NCI-H460 (cell line): Measurements from ENCODE around the gene KCNJ15. TPM values are rescaled to one million over a fixed set of nuclear protein-coding genes. Genes with fewer than 3 reads are reported as not detected.
"Not testable (repeated sequence)": the region's sequence is repeated elsewhere in the genome, so short reads cannot be mapped to it uniquely, and the experiment has no call there.

ENCODE experiments used
- DNase-seq: peaks from one replicate; pipeline ENCODE4 v3.0.0-alpha.2; 2016; ENCODE audit warnings: low read depth; ENCODE audit errors: extremely low read depth
- total RNA-seq: library from RNA; depleted of rRNA; stranded (reverse); fragments of >200 nt; shearing (Covaris generic); gene quantifications from 2 replicates; pipeline ENCODE4 v1.2.3, GENCODE V29; 2014

The KCNJ15 gene
- total RNA-seq, 1 experiment from 2014 or later: not detected

DNA sequence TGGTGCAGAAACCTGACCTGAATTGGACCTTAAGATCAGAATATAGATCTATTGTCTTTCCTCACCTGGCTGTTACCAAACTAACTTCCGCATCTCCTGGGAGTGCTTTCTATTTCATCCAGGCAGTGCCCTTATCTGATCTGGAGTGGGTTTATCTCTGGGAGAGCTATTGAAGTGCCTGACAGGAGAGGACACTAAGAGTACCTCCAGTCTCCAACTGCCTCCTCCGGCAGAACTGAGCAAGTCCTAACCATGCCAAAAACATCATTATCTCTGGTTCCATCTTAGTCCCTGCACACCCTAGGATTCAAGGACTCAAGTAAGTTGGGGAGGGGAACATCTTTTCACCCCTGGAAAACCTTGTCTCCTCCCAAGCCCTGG lies 12.4 kb upstream of the KCNJ15 start:
- no peak for DNase-seq

DNA sequence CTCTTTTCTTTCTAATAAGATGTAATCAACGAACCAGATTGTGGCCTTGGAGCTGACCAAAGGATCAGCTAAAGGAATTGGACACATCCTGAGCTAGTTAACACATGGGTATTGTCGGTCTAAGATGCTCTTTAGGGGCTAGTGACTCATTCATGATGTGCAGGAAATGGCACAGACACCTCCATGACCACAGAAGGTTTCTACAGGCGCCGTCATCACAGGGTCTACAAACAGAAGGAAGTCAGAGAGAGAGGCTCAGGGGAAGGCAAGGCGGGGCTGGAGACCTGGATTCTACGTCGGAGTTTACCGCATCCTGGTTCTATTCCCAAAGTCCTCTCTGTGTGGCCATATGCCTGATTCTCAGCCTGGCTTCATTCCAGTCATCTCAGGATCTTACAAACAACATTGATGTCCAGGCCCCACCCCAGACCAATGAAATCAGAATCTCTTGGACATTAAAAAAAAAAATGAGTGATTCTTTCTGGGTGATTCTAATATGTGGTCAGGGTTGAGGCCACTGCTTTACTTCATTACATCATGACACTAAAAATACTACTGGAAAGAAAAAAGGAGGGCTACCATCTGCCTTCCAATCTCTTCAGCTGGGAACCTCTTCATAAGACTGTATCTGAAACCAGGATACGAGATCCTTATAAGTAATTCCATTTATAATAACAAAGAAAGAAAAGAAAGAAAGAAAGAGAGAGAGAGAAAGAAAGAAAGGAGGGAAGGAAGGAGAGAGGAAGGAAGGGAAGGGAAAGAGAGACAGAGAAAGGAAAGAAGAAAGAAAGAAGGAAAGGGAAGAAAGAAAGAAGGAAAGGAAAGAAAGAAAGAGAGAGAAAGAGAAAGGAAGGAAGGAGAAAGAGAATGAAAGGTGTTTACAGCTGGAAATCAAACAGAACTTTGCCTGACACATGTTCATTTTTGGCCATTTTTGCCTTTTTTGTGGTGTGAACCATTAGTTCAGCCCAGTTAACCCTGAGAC lies 11.6 kb upstream of the KCNJ15 start:
- DNase-seq: no peak

DNA sequence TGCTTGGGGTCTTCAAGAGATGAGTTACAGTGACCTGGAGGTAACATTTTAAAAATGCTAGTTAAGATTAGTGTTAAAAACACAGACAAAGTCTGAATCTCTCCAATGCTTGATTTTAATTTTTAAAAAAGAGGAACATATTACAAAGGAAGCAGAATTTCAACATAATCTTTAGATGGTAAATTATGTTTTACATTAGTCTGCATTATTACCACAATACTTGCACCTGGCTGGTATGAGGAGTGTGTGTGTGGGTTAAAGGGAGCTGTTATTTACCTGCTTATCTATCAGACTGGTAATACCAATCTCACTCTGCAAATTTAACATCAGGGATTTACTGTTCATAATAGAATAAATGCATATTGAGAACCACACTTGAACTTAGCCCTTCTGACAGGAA lies 10.3 kb upstream of the KCNJ15 start:
- DNase-seq: no peak

DNA sequence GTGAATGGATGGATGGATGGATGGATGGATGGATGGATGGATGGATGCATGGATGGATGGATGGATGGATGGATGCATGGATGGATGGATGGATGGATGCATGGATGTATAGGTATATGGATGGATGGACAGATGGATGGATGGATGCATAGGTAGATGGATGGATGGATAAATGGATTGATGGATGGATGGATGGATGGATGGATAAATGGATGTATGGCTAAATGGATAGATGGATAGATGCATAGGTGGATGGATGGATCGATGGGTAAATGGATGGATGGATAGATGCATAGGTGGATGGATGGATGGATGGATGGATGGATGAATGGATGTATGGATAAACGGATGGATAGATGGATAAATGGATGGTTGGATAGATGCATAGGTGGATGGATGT lies 9.7 kb upstream of the KCNJ15 start:
- not testable (repeated sequence) for DNase-seq

DNA sequence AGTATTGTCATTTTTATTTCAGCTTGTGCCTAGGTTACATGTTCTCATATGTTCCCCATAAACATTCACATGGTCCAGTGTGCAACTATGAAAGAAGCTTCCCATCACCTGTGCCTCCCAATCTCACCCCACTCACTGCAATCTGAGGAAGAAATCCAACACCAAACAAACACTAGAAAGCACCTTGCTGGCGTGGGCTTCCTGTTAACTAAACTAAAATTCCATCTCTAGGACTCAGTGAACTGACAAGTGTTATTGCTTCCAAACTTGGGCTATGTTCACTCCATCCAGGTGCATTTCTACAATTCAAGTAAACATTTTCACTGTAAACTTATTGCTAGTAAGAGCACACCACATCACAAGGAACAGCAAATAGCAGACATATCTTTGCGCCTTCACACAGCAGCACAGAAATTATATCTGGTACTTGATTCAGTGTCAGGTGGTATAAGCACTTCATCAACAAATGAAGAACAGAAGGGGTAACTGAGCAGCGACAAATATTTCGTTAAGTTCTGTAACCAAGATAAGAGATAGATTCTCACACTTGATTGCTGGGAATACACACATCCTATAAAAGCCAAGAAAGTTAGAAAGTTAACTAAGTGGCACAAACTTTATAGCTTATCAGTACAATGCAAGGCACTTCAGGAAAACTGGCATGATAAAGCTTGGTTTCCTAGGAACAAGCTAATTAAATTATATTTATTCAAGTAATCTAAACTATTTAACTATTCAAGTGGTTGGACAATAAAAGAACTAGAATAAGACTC lies 8.9 kb upstream of the KCNJ15 start:
- DNase-seq: no peak

DNA sequence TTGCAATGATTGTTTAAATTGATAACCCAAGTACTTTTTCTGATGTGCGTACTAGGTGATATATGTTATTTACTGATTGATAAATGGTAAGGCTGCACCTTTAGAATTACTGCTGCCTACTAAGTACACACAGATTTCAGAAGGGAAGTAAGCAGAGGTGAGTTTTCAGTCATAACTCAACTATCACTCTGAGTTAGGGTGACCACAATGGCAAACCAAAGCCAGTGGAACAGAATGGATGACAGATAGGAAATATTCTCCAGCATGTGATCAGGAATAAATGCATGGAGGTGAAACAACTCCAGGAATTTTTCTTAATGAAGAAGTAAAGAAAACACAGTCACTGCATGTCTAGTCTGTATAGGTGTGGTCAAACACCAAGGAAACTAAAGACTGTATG lies 7.5 kb upstream of the KCNJ15 start:
- no peak for DNase-seq

DNA sequence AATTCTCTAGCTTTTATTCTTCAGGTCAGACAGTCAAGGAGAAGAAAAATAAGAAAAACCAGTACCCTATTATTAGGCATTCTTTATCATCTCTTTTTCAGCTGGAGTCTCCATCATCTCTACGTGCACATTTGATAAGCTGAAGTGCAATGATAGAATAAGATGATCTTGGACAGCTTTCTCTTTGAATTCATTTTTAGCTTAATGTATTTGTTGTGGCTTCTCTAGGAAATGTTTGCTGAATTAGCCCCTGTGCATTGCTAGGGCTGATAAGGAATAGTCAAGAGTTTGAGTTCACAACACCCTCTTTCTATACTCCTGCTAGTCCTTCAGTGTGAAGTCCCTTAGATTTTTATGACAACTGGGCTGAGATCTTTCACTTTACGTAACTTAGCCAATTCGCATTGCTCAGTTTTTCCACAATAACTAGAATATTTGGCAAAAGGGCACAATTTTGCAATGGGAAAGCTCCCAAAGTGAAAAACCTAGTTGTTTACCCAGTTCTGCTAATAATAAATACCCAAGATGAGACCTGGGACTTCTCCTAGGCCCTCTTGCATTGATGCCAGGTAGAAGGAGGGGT lies 7.0 kb upstream of the KCNJ15 start:
- DNase-seq: no peak

DNA sequence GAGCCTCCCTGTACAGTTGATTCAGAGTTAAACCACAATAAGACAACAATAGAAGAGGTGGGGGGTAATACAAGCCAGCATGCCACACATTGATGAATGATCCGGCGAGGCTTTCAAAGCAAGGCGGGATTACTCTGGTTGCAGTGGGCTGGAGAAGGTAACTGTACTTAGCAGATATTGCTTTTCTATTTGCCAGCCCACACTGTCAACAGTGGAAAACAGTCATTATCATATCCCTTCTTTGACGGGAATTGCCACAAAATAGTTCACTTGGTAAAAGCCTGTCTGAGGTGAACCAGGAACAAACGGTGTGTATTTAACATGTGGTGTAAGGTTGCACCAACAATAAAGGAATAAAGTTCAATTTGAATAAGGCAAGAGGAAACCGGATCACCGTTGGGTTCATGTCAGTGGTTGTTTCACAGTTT lies 5.8 kb upstream of the KCNJ15 start:
- no peak for DNase-seq

DNA sequence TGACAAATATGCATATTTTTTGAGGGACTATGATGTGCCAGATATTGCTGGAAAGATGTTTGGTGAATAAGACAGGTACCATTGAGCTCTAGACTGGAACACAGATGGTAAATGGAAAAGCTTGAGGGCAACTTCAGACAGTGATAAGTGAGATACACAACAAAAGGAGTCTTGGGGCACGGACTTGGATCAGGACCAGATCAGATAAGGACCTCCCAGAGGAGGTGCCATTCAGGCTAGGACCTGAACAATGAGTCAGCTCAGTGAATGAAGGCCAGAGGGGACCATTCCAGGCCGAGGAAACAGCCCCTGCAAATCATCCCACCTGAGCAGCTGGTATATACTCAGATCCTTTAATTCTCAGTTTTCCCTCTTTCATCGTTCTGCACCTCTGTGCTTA lies 1.8 kb upstream of the KCNJ15 start:
- DNase-seq: no peak

DNA sequence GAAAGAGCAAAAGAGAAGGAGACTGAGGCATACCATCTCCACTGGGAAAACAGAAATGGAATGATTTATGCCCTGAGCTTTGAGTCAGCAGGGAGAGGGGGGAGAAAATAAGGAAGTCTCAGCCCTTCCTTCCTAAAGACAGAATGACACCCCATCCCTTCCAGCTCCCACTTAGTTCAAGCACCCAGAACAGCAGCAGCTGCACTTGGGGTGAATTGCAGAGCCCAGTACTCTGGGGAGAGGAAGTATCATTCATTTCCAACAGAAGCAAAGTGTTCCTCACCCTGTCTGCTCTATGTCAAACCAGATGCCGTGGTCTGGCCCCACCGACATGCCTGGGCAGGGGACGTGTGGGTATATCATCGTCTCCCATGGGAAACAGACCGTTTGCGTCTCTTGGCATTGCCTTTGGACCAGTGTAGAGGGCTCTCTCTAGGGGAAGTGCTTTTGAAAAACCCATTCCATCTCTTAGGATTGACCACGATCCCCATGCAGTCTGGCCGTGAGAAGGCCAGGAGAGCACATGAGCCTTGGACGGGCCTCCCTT lies 1.1 kb upstream of the KCNJ15 start:
- DNase-seq: no peak

DNA sequence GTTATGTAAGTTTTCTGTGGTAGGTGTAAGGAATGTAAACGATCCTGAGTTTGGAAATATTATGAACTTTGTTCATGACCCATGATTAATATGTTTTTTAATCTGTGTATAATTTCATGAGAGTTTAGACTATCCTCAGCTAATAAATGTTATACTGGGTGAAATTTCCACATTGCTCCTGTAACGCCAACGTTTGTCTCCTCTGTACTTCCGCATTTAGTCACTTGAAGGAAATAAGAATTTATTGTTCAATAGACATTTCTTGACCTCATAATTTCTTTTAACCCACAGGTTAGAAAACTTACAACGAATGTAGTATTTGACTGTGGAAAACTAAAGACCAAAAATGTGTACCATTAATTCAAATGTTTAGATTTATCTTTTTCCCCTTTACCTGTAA lies 876 bp downstream of the KCNJ15 start:
- DNase-seq: no peak

DNA sequence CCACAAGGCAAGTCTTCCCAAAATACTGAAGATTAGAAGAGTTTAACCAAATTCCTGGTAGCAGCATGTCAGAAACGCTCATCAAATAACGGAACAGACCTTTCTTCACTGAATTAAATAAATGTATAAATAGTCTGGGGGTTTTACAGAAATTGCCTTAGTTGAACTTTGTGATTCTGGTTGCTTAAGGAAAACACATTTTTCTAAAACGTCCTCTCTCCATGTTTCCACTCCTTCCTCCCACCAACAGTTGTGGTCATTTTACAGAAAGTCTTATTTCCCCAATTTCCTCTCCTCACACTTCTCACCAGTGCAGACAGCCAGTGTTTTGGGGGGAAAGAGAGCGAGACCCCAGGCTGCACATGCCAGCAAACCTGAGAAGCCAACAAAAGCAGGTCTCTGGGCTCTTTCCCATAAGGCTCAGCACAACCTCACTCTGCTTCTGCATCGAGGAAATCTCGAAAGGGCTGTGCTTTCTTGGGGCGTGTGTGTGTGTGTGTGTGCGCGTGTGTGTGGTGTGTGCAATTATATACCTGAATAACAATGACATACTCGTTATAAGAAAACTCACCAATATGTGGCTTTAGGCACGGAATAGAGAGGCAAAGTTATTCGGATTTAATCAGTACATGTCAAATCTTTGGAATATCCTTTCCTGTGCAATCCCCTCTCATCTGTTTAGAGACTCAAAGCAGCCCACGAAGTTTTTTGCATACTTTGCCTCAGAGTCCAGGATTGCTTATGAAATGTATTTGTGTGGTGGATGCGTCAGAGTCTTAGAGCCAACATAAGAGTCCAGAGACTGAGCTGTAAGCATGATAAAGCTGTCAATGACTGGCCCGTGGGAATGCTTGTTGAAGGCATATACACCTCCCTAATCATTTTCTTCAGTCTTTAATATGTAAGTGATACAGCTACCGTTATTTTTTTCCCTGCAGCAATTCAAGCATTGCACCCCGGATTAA lies 2.0 kb downstream of the KCNJ15 start:
- DNase-seq: no peak

DNA sequence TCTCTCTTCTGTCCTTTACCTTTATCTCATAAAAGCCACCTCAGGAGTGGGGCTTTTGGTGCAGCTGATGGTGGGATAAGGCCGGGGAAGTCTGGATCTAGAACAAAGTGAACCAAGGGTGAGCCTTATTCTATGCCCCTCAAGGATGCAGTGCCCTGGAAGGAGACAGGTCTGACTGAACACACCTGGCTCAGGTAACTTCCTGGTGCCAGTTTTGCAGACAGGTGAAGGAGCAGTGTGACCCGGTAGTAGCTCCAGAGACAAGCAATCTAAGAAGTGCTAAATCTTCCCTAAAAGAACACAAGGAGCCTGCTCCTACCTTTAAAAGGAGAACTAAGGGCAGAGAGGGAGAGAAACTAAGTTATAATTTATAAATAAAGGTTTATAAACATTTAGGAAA lies 2.9 kb downstream of the KCNJ15 start:
- DNase-seq: no peak

DNA sequence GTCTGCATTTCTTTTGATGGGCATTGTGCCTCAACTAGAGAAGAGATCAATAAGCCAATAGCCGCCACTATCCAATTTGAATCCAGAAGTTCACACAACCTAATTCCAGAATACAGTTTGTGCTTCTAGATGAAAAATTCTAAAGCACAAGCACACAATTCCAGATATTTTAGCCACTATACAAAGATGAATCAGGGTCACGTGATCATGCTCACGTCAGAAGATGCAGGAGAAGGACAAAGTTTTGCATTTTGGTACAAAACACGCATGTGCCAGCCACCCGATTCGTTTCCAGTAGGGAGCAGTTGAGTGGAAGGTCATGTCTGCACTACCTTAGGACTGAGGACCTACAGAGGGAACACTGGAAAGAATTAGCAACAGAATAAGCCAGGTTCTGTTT lies 3.6 kb downstream of the KCNJ15 start:
- no peak for DNase-seq

DNA sequence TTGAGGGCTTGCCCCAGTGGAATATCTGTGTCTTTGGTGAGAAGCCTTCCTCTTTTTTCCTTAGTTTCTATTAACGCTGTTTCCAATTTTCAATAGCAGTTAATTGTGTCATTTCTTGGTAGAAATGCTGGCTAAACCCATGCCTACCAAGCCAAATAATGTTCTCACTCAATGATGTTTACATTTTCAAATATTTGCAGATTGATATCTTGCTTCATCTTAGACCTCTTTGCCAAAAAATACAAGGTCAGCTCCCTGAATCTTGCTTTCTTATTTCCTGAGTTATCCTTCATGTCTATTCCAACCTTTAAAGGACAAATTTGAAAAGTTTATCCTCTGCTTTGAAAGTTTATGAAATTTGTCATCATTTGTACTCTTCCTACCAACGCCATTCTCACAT lies 5.1 kb downstream of the KCNJ15 start:
- no peak for DNase-seq

DNA sequence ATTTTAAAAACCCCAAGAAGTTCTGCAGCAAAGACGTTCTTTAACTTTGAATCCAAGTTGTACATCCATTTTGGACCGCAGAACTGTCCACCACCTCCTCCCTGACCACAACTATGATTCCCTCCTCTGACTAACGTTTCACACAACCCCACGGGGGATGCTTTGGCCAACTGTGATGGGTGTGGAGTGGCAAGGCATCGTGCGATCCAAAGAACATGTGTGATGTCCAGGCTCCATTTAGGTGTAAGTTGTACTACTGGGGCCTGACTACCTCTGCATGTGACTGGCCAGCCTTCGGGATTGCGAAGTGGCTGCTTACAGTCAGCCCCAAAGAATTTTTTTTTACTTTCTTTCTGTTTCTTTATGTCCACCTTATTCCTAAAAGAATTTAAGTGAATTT lies 6.7 kb downstream of the KCNJ15 start:
- no peak for DNase-seq

DNA sequence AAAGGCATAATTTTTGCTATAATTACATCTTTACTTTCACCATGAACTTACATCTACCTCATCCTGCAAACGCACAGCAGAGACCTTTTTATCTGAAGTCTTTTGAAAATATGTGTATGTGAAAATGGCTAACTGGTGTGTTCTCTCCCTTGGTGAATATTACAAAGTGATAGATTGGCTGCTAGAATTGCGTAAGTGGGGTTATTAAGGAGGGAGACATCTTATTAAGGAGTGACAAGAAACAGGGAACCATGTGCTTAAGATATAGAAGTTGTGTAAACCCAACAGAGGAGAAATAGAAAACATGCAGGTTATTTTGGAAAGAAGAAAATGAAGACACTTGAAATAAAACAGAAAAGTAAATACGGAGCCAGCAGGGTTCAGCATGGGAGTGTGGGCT lies 7.8 kb downstream of the KCNJ15 start:
- no peak for DNase-seq

DNA sequence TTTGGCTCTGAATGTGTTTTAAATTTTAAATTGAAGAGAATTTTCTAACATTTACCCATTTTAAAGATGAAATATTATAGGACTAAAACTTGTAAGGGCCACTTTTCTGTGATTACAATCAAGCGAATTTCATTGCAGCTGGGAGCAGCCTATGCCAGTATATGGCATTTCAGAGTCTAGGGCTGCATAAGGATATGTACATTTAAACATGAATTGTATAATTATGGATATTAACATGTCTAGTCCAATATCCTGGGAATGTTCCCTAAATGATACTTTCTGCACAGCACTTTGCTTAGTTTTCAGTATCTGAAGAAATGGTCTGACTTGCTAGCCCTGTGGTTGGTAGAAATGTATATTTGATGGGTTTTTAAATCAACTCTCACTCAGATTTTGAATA lies 8.4 kb downstream of the KCNJ15 start:
- DNase-seq: no peak

DNA sequence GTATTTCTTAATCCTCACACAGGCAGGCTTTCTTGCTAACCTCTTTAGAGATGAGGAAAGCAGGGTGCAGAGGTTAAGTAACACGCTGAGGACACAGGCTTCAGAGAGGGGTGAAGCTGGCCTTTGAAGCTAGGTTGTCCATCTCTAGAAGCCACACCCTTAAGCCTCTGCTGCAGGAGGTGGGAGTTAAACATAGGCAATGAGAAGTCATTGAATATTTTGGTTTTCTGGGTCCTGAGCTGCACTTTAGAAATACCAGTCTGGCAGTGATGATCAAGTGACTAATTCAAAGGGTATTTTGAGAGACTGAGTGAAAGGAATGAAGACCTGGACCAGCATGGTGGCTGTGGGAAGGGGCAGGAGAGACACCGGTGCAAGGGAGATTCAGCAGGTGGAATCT lies 9.9 kb downstream of the KCNJ15 start:
- no peak for DNase-seq

DNA sequence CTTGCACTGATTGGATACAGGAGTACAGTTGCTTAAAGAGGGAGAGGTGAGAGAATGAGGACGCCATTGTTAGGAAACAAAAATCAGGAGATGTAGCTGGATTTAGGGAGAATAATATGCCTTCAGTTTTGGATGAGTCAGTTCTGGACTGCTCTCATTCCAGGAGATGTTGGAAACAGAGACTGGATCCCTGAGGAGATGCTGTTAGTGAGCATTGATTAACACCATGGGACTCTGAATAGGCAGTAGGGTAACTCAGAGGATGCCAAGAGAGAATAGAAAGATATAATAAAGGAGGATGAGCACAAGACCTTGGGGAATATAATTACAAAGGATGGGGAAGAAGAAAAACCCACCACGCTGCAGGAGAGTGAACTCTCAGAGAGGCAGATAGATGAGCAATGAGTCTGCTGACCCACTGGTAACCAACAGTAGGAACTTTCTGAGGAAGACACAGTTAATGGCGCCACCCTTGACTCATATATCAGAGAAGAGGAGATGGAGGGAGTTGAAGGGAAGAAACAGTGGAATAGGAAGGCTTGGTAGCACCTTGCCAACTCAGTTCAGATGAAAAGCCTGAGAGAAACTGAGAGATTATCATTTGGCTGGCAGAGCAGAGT lies 10.5 kb downstream of the KCNJ15 start:
- no peak for DNase-seq
